GM12878 (cell line): ENCODE measurements around the gene NRP1.

Experiments used
- IRF4 ChIP-seq: IDR thresholded peaks from 2 replicates; pipeline ENCODE4 v1.6.1; 2011; ENCODE audit warnings: low read depth, low read length
- POLR2A ChIP-seq: IDR thresholded peaks from 2 replicates; pipeline ENCODE4 v1.6.1; 2011; ENCODE audit warnings: low read depth, mild to moderate bottlenecking, low read length
- RELA ChIP-seq: fragments of 450-650 bp; IDR thresholded peaks from 2 replicates; pipeline ENCODE4 v1.8.0; 2014; ENCODE audit warnings: borderline replicate concordance; ENCODE audit not compliant: partially characterized antibody
- RFX5 ChIP-seq: IDR thresholded peaks from 2 replicates; pipeline ENCODE4 v1.6.1; 2011; ENCODE audit warnings: low read depth, low read length, improper control_type of control experiment
- SP1 ChIP-seq: IDR thresholded peaks from one replicate; pipeline ENCODE4 v1.6.1; 2011; ENCODE audit warnings: low read depth, low read length
- TF ChIP-seq, protein P1 (sequence below): IDR thresholded peaks from 2 replicates; pipeline ENCODE4 v1.6.1; 2012; ENCODE audit warnings: low read length, inconsistent platforms
- TF ChIP-seq, protein P2 (sequence below), 3 experiments: IDR thresholded peaks in 2 of 3; conservative IDR thresholded peaks in 1 of 3; 2 replicates each; pipeline ENCODE4 v1.5.1; 2011; ENCODE audit warnings: low read depth in 3 of 3, low read length in 3 of 3, mild to moderate bottlenecking in 3 of 3, control low read depth in 2 of 3, moderate library complexity in 2 of 3, inconsistent platforms in 1 of 3, mixed read lengths in 1 of 3; ENCODE audit not compliant: control insufficient read depth in 2 of 3, insufficient read depth in 1 of 3; ENCODE audit errors: extremely low read depth in 1 of 3

- TF ChIP-seq RFX5 (no peak), SP1 (no peak), RELA (no peak), IRF4 (no peak), POLR2A (no peak)
- TF ChIP-seq, protein P1, sequence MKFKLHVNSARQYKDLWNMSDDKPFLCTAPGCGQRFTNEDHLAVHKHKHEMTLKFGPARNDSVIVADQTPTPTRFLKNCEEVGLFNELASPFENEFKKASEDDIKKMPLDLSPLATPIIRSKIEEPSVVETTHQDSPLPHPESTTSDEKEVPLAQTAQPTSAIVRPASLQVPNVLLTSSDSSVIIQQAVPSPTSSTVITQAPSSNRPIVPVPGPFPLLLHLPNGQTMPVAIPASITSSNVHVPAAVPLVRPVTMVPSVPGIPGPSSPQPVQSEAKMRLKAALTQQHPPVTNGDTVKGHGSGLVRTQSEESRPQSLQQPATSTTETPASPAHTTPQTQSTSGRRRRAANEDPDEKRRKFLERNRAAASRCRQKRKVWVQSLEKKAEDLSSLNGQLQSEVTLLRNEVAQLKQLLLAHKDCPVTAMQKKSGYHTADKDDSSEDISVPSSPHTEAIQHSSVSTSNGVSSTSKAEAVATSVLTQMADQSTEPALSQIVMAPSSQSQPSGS: no peak
- TF ChIP-seq, protein P2, sequence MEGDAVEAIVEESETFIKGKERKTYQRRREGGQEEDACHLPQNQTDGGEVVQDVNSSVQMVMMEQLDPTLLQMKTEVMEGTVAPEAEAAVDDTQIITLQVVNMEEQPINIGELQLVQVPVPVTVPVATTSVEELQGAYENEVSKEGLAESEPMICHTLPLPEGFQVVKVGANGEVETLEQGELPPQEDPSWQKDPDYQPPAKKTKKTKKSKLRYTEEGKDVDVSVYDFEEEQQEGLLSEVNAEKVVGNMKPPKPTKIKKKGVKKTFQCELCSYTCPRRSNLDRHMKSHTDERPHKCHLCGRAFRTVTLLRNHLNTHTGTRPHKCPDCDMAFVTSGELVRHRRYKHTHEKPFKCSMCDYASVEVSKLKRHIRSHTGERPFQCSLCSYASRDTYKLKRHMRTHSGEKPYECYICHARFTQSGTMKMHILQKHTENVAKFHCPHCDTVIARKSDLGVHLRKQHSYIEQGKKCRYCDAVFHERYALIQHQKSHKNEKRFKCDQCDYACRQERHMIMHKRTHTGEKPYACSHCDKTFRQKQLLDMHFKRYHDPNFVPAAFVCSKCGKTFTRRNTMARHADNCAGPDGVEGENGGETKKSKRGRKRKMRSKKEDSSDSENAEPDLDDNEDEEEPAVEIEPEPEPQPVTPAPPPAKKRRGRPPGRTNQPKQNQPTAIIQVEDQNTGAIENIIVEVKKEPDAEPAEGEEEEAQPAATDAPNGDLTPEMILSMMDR (IDR thresholded peaks at IDR 0.05 in 2 of 3, conservative IDR thresholded peaks at IDR 0.05 in 1 of 3; ENCODE audit: control insufficient read depth in 2 of 3, extremely low read depth in 1 of 3, insufficient read depth in 1 of 3, low read depth in 3 of 3, low read length in 3 of 3): no peak
Measured at GRCh38 chr10:33256458-33256857, 78.0 kb downstream of the NRP1 start.
